SK-N-MC (cell line): ENCODE results near the gene TP53BP1.

ENCODE experiments used
- DNase-seq: peaks from one replicate; pipeline ENCODE4 v3.0.0-alpha.2; 2011; ENCODE audit warnings: low read depth, low spot score
- H3K27ac ChIP-seq: fragments of 200-600 bp; sonication (generic); 2 replicates; pipeline ENCODE4 v1.5.1; 2016; ENCODE audit warnings: mixed run types
- H3K36me3 ChIP-seq: fragments of 200-600 bp; sonication (generic); 2 replicates; pipeline ENCODE4 v1.6.1; 2017; ENCODE audit warnings: antibody characterized with exemption, low read length, mixed read lengths; ENCODE audit not compliant: insufficient read depth
- H3K4me3 ChIP-seq: fragments of 200-600 bp; sonication (generic); 2 replicates; pipeline ENCODE4 v1.5.1; 2016
- H3K9ac ChIP-seq: fragments of 200-600 bp; sonication (generic); 2 replicates; pipeline ENCODE4 v1.8.0; 2017; ENCODE audit warnings: mixed run types, mixed read lengths; ENCODE audit not compliant: insufficient read length
- H3K9me3 ChIP-seq: fragments of 200-600 bp; sonication (generic); 2 replicates; pipeline ENCODE4 v1.6.1; 2017; ENCODE audit warnings: low read depth, mild to moderate bottlenecking, antibody characterized with exemption, low read length, moderate library complexity, mixed read lengths
- EZH2 ChIP-seq: fragments of 200-600 bp; sonication (generic); IDR thresholded peaks from one replicate; pipeline ENCODE4 v1.6.1; 2017; ENCODE audit warnings: antibody characterized with exemption
- FOXP2 ChIP-seq: optimal IDR thresholded peaks from 2 replicates; pipeline ENCODE3; 2011; ENCODE audit warnings: mild to moderate bottlenecking, moderate library complexity; ENCODE audit not compliant: insufficient read depth; ENCODE audit errors: extremely low read length, control extremely low read depth
- POLR2AphosphoS5 ChIP-seq: IDR thresholded peaks from 2 replicates; pipeline ENCODE4 v1.6.1; 2012; ENCODE audit warnings: mild to moderate bottlenecking, low read depth, low read length, borderline replicate concordance

Gene TP53BP1

GRCh38 chr15:43484455-43484854 is 8.5 kb downstream of the TP53BP1 start:
- Histone ChIP-seq H3K9me3 (no peaks in the 10 kb centered on the region), H3K36me3 (peaks cover 63% of the 10 kb centered on the region), H3K4me3 (no peak overlapping the region), H3K27ac (no peak overlapping the region), H3K9ac (no peak overlapping the region)
- no peak for DNase-seq
- no peak for TF ChIP-seq FOXP2
- no peak for TF ChIP-seq EZH2
- TF ChIP-seq POLR2AphosphoS5, result no peak

GRCh38 chr15:43483297-43484128 is 9.4 kb downstream of the TP53BP1 start:
- no peak for TF ChIP-seq FOXP2
- TF ChIP-seq POLR2AphosphoS5, result no peak
- no peak overlapping the region for H3K4me3 ChIP-seq
- DNase-seq, result no peak
- H3K36me3 ChIP-seq, result peaks cover 63% of the 10 kb centered on the region
- H3K9me3 ChIP-seq, result no peaks in the 10 kb centered on the region
- no peak overlapping the region for H3K9ac ChIP-seq
- H3K27ac ChIP-seq, result no peak overlapping the region

GRCh38 chr15:43473885-43474284 is 19.1 kb downstream of the TP53BP1 start:
- no peak overlapping the region for H3K27ac ChIP-seq
- H3K9ac ChIP-seq, result no peak overlapping the region
- no peak for TF ChIP-seq EZH2
- TF ChIP-seq FOXP2, result no peak
- no peak for TF ChIP-seq POLR2AphosphoS5
- H3K9me3 ChIP-seq, result no peaks in the 10 kb centered on the region
- no peak overlapping the region for H3K4me3 ChIP-seq
- no peak for DNase-seq
- H3K36me3 ChIP-seq, result peaks cover 86% of the 10 kb centered on the region

- TF ChIP-seq FOXP2, result no peak
- H3K27ac ChIP-seq, result no peak overlapping the region
- peaks cover 86% of the 10 kb centered on the region for H3K36me3 ChIP-seq
- DNase-seq, result no peak
- no peaks in the 10 kb centered on the region for H3K9me3 ChIP-seq
- no peak overlapping the region for H3K9ac ChIP-seq
- H3K4me3 ChIP-seq, result no peak overlapping the region
These were observed 21.0 kb downstream of the TP53BP1 start for GRCh38 chr15:43471975-43472374.

- peaks cover 83% of the 10 kb centered on the region for H3K36me3 ChIP-seq
- DNase-seq, result no peak
- TF ChIP-seq POLR2AphosphoS5, result no peak
- TF ChIP-seq FOXP2, result no peak
- TF ChIP-seq EZH2, result no peak
- no peak overlapping the region for H3K4me3 ChIP-seq
- H3K9ac ChIP-seq, result no peak overlapping the region
- no peaks in the 10 kb centered on the region for H3K9me3 ChIP-seq
- H3K27ac ChIP-seq, result no peak overlapping the region
These were observed 23.1 kb downstream of the TP53BP1 start for GRCh38 chr15:43469867-43470266.

GRCh38 chr15:43465100-43465499 is 27.9 kb downstream of the TP53BP1 start:
- H3K36me3 ChIP-seq, result peaks cover 61% of the 10 kb centered on the region
- peak overlapping the region; percentile 49; the same call in 1 of the 2 replicates for H3K27ac ChIP-seq

GRCh38 chr15:43463998-43464397 is 29.0 kb downstream of the TP53BP1 start:
- no peak for DNase-seq

More at GRCh38 chr15:43465100-43465499, 27.9 kb downstream of the TP53BP1 start:
- Histone ChIP-seq H3K9me3 (no peaks in the 10 kb centered on the region), H3K9ac (no peak overlapping the region), H3K4me3 (no peak overlapping the region)
- no peak for DNase-seq
- TF ChIP-seq FOXP2 (no peak), EZH2 (no peak), POLR2AphosphoS5 (no peak)

GRCh38 chr15:43463507-43463906 is 29.4 kb downstream of the TP53BP1 start:
- Histone ChIP-seq H3K9ac (no peak overlapping the region), H3K36me3 (peaks cover 52% of the 10 kb centered on the region), H3K4me3 (no peak overlapping the region), H3K9me3 (no peaks in the 10 kb centered on the region), H3K27ac (no peak overlapping the region)
- no peak for DNase-seq
- TF ChIP-seq FOXP2 (no peak), POLR2AphosphoS5 (no peak)

More at GRCh38 chr15:43463998-43464397, 29.0 kb downstream of the TP53BP1 start:
- TF ChIP-seq FOXP2 (no peak), EZH2 (no peak), POLR2AphosphoS5 (no peak)
- H3K4me3 ChIP-seq, result no peak overlapping the region
- no peaks in the 10 kb centered on the region for H3K9me3 ChIP-seq
- H3K9ac ChIP-seq, result no peak overlapping the region
- H3K27ac ChIP-seq, result no peak overlapping the region
- H3K36me3 ChIP-seq, result peaks cover 55% of the 10 kb centered on the region

- no peak overlapping the region for H3K4me3 ChIP-seq
- no peak overlapping the region for H3K9ac ChIP-seq
- no peak overlapping the region; the same call in 1 of the 2 replicates for H3K27ac ChIP-seq
- peaks cover 38% of the 10 kb centered on the region for H3K36me3 ChIP-seq
- DNase-seq, result no peak
- no peak for TF ChIP-seq EZH2
- no peak for TF ChIP-seq FOXP2
- no peak for TF ChIP-seq POLR2AphosphoS5
- H3K9me3 ChIP-seq, result no peaks in the 10 kb centered on the region
These were observed 43.0 kb downstream of the TP53BP1 start for GRCh38 chr15:43449981-43450380.
